Measurements from ENCODE around the gene CEACAM19.

DNA sequence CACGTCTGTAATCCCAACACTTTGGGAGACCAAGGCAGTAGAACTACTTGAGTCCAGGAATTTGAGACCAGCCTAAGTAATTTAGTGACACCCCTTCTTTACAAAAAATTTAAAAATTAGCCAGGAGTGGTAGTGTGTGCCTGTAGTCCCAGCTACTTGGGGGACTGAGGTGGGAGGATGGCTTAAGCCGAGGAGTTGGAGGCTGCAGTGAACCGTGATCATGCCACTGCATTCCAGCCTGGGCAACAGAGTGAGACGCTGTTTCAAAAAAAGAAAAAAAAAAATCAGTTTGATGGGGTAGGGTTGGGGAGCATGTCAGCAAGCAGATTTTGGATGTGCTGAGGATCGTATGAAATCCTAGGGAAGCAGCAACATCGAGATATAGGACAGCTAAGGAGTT, 4.2 kb downstream of the CEACAM19 start:
- TF ChIP-seq, protein P1, sequence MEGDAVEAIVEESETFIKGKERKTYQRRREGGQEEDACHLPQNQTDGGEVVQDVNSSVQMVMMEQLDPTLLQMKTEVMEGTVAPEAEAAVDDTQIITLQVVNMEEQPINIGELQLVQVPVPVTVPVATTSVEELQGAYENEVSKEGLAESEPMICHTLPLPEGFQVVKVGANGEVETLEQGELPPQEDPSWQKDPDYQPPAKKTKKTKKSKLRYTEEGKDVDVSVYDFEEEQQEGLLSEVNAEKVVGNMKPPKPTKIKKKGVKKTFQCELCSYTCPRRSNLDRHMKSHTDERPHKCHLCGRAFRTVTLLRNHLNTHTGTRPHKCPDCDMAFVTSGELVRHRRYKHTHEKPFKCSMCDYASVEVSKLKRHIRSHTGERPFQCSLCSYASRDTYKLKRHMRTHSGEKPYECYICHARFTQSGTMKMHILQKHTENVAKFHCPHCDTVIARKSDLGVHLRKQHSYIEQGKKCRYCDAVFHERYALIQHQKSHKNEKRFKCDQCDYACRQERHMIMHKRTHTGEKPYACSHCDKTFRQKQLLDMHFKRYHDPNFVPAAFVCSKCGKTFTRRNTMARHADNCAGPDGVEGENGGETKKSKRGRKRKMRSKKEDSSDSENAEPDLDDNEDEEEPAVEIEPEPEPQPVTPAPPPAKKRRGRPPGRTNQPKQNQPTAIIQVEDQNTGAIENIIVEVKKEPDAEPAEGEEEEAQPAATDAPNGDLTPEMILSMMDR (IDR thresholded peaks at IDR 0.05): no peak
- TF ChIP-seq POLR2A (IDR thresholded peaks at IDR 0.05): no peak

Data from ovary (tissue), 3 donors.